WI38 (cell line): ENCODE measurements around the gene JADE1.

Source experiments
- H3K4me3 ChIP-seq: 2 replicates; pipeline ENCODE4 v1.5.1; 2011; ENCODE audit warnings: low read depth, mild to moderate bottlenecking, control low read depth, low read length
- TF ChIP-seq, protein P1 (sequence below): IDR thresholded peaks from 2 replicates; pipeline ENCODE4 v1.5.1; 2012; ENCODE audit warnings: low read depth, mild to moderate bottlenecking, control low read depth, low read length

JADE1 gene

DNA sequence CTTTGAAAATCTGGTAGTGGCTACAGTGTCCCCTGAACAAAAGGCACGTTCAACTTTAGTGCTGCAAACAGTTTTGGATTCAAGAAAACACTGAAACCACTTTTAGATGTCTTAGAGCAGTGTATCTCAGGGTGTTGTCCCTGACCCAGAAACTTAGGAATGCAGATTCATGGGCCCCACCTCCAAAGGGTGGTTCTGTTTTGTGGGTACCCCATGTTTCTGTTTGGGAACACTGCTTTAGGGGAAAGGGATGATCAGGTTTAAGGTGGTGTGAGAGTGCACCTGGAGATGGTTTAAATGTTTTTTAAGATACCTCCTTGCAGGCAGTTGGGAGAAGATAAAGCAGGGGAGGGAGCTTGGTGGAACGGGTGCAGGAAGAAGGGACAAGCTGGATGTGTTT, 55.6 kb downstream of the JADE1 start:
- H3K4me3 ChIP-seq: no peak overlapping the region
- TF ChIP-seq, protein P1, sequence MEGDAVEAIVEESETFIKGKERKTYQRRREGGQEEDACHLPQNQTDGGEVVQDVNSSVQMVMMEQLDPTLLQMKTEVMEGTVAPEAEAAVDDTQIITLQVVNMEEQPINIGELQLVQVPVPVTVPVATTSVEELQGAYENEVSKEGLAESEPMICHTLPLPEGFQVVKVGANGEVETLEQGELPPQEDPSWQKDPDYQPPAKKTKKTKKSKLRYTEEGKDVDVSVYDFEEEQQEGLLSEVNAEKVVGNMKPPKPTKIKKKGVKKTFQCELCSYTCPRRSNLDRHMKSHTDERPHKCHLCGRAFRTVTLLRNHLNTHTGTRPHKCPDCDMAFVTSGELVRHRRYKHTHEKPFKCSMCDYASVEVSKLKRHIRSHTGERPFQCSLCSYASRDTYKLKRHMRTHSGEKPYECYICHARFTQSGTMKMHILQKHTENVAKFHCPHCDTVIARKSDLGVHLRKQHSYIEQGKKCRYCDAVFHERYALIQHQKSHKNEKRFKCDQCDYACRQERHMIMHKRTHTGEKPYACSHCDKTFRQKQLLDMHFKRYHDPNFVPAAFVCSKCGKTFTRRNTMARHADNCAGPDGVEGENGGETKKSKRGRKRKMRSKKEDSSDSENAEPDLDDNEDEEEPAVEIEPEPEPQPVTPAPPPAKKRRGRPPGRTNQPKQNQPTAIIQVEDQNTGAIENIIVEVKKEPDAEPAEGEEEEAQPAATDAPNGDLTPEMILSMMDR: no peak

GRCh38 chr4:128866269-128866668, 56.8 kb downstream of the JADE1 start:
- H3K4me3 ChIP-seq: no peak overlapping the region
- TF ChIP-seq, protein P1: no peak

GRCh38 chr4:128866691-128867090, 57.2 kb downstream of the JADE1 start:
- no peak overlapping the region for H3K4me3 ChIP-seq
- TF ChIP-seq, protein P1: no peak

- no peak overlapping the region for H3K4me3 ChIP-seq
- TF ChIP-seq, protein P1: no peak
These were observed 59.3 kb downstream of the JADE1 start for GRCh38 chr4:128868758-128869157.

DNA sequence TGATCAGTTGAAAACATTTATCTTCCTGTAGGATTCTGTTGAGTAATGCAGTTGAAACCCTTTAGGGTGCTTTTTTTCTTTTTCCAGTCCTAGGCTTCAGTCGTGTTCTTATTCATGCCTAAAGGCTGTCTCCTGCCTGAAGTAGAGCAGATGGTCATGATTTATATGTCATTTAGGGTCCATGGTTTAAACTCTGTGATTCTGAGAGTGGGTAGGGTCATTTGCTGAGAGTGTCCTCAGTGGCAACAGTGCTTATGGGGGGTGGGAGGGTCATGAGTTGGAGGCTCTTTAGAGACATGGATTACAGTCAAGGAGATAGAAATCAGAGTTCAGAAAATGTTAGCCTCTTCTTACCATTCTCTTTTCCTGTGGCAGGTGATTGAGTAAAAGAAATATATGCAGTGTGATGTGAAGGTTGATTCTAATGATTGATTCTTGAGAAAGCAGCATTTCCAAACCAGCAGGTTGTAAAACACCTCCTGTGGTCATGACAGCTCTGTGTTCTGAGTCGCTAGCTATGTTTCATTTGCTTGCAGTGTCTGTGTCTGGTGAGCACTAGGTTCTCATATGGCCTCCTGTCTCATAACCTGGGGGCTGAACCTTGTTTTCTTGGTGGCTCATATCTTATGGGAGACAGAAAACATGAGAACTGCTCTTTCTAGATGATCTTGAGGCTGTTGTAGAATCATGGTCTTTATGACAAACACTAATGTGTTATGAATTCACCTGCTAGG, 60.4 kb downstream of the JADE1 start:
- H3K4me3 ChIP-seq: no peak overlapping the region
- TF ChIP-seq, protein P1: no peak

DNA sequence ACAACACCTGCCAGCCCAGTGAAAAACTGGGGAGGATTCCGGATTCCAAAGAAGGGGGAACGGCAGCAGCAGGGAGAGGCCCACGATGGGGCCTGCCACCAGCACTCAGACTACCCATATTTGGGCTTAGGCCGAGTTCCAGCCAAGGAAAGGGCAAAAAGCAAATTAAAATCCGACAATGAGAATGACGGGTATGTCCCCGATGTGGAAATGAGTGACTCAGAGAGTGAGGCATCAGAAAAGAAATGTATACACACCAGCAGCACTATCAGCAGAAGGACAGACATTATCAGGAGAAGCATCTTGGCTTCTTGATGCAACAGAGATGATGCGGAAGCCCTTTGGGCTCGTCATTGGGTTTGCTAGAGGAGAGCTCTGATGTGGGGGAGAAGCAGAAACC, 62.4 kb downstream of the JADE1 start:
- no peak overlapping the region for H3K4me3 ChIP-seq
- TF ChIP-seq, protein P1: no peak

- no peak overlapping the region for H3K4me3 ChIP-seq
- TF ChIP-seq, protein P1: no peak
These were observed 66.7 kb downstream of the JADE1 start for GRCh38 chr4:128876200-128876599.
